IMR-90 (cell line): Measurements from ENCODE around the gene IL24. TPM values are rescaled to one million over a fixed set of nuclear protein-coding genes. Genes with fewer than 3 reads are reported as not detected.

Source experiments
- ATAC-seq: fragments of 200-7000 bp; cut with Tn5 transposase; 2 replicates; pipeline ENCODE4 v1.9.1; 2020; ENCODE audit warnings: low read depth, mild to moderate bottlenecking, moderate library complexity
- BruUV-seq: library from RNA; stranded (reverse); fragments of 400-500 nt; replicated peaks from 2 replicates; lab custom pipeline; 2021; lab: Mats Ljungman, UMichigan
- CTCF ChIA-PET: fragments of 300-600 bp; formaldehyde crosslinking; extraction: SDS; loops from one replicate; lab custom pipeline; 2021; ENCODE audit warnings: antibody characterized with exemption; lab: Yijun Ruan, JAX
- POLR2A ChIA-PET: fragments of 300-600 bp; sonication (Branson Sonifier 250); formaldehyde crosslinking; loops from one replicate; lab custom pipeline; 2022; ENCODE audit warnings: antibody characterized with exemption; ENCODE audit not compliant: unreplicated experiment; lab: Charles Lee
- DNase-seq: peaks from one replicate; pipeline ENCODE4 v3.0.0; 2013
- H2AFZ ChIP-seq: replicated peaks from 2 replicates; pipeline ENCODE3; 2013; ENCODE audit warnings: low read length, mild to moderate bottlenecking; ENCODE audit not compliant: poor library complexity
- H2AK5ac ChIP-seq: 2 replicates; pipeline ENCODE4 v1.6.1; 2013; ENCODE audit warnings: low read depth, low read length, inconsistent platforms
- H2AK9ac ChIP-seq: replicated peaks from 2 replicates; pipeline ENCODE3; 2013; ENCODE audit warnings: mild to moderate bottlenecking, low read depth, low read length, moderate library complexity; ENCODE audit not compliant: poor library complexity
- H2BK120ac ChIP-seq: 2 replicates; pipeline ENCODE4 v1.6.1; 2013; ENCODE audit warnings: low read depth, low read length, inconsistent platforms
- H2BK15ac ChIP-seq: 3 replicates; pipeline ENCODE4 v1.6.1; 2013; ENCODE audit warnings: low read depth, low read length, inconsistent platforms
- H2BK20ac ChIP-seq: 2 replicates; pipeline ENCODE4 v1.6.1; 2013; ENCODE audit warnings: low read depth, mild to moderate bottlenecking, inconsistent platforms, low read length, moderate library complexity
- H2BK5ac ChIP-seq: 2 replicates; pipeline ENCODE4 v1.6.1; 2013; ENCODE audit warnings: mild to moderate bottlenecking, low read depth, low read length, inconsistent platforms; ENCODE audit not compliant: poor library complexity, severe bottlenecking
- H3K14ac ChIP-seq: replicated peaks from 2 replicates; pipeline ENCODE4 v1.6.1; 2013; ENCODE audit warnings: low read depth, low read length, inconsistent platforms
- H3K18ac ChIP-seq: 2 replicates; pipeline ENCODE4 v1.6.1; 2013; ENCODE audit warnings: low read depth, low read length, control low read depth
- H3K23ac ChIP-seq: 2 replicates; pipeline ENCODE4 v1.6.1; 2013; ENCODE audit warnings: low read depth, low read length, inconsistent platforms
- H3K27ac ChIP-seq: 2 replicates; pipeline ENCODE4 v1.5.1; 2013; ENCODE audit warnings: mild to moderate bottlenecking, control low read depth, low read length; ENCODE audit not compliant: insufficient read depth
- H3K27me3 ChIP-seq: 2 replicates; pipeline ENCODE4 v1.6.1; 2013; ENCODE audit warnings: low read length; ENCODE audit not compliant: control insufficient read depth, insufficient read depth
- H3K36me3 ChIP-seq: 2 replicates; pipeline ENCODE4 v1.6.1; 2013; ENCODE audit warnings: low read length, mixed read lengths; ENCODE audit not compliant: control insufficient read depth, insufficient read depth
- H3K4ac ChIP-seq: 2 replicates; pipeline ENCODE4 v1.6.1; 2013; ENCODE audit warnings: low read depth, low read length, inconsistent platforms
- H3K4me1 ChIP-seq: 2 replicates; pipeline ENCODE4 v1.6.1; 2013; ENCODE audit warnings: low read length, mixed read lengths; ENCODE audit not compliant: control insufficient read depth, insufficient read depth
- H3K4me2 ChIP-seq: 2 replicates; pipeline ENCODE4 v1.6.1; 2013; ENCODE audit warnings: low read depth, mild to moderate bottlenecking, control low read depth, low read length, moderate library complexity
- H3K4me3 ChIP-seq: 2 replicates; pipeline ENCODE4 v1.5.1; 2013; ENCODE audit warnings: low read depth, mild to moderate bottlenecking, control low read depth, low read length, moderate library complexity; ENCODE audit not compliant: insufficient read depth
- H3K56ac ChIP-seq: 2 replicates; pipeline ENCODE4 v1.6.1; 2013; ENCODE audit warnings: low read length, inconsistent platforms; ENCODE audit not compliant: insufficient read depth; ENCODE audit errors: extremely low read depth
- H3K79me1 ChIP-seq, 2 experiments: 2 replicates each; pipeline ENCODE4 v1.6.1; 2013; ENCODE audit warnings: low read length in 2 of 2, inconsistent platforms in 1 of 2, low read depth in 1 of 2
- H3K9ac ChIP-seq: 2 replicates; pipeline ENCODE4 v1.6.1; 2013; ENCODE audit warnings: low read depth, low read length, control low read depth
- H3K9me1 ChIP-seq: 2 replicates; pipeline ENCODE4 v1.6.1; 2013; ENCODE audit warnings: low read length, inconsistent platforms; ENCODE audit not compliant: insufficient read depth
- H3K9me3 ChIP-seq: 2 replicates; pipeline ENCODE4 v1.6.1; 2013; ENCODE audit warnings: low read length; ENCODE audit not compliant: control insufficient read depth, insufficient read depth
- H4K20me1 ChIP-seq: 2 replicates; pipeline ENCODE4 v1.6.1; 2013; ENCODE audit warnings: low read length, inconsistent platforms; ENCODE audit not compliant: insufficient read depth
- H4K5ac ChIP-seq: 2 replicates; pipeline ENCODE4 v1.6.1; 2013; ENCODE audit warnings: mild to moderate bottlenecking, low read depth, low read length, control low read depth
- H4K8ac ChIP-seq, 2 experiments: 2 replicates each; pipeline ENCODE4 v1.6.1; 2013; ENCODE audit warnings: low read depth in 2 of 2, low read length in 2 of 2, control low read depth in 1 of 2, inconsistent platforms in 1 of 2
- H4K91ac ChIP-seq: 2 replicates; pipeline ENCODE4 v1.6.1; 2013; ENCODE audit warnings: low read depth, low read length, inconsistent platforms; ENCODE audit not compliant: insufficient read depth
- FOS ChIP-seq: fragments of 150-350 bp; IDR thresholded peaks from 2 replicates; pipeline ENCODE4 v1.6.1; 2016; ENCODE audit warnings: low read depth, low read length
- NFE2L2 ChIP-seq: fragments of 150-350 bp; IDR thresholded peaks from 2 replicates; pipeline ENCODE4 v1.6.1; 2016; ENCODE audit warnings: low read depth, mild to moderate bottlenecking, low read length
- POLR2A ChIP-seq: IDR thresholded peaks from 2 replicates; pipeline ENCODE4 v1.6.1; 2012; ENCODE audit warnings: mild to moderate bottlenecking, low read depth, low read length
- RCOR1 ChIP-seq: IDR thresholded peaks from 2 replicates; pipeline ENCODE4 v1.6.1; 2012; ENCODE audit warnings: mild to moderate bottlenecking, low read length, improper control_type of control experiment; ENCODE audit not compliant: insufficient replicate concordance
- RFX5 ChIP-seq: IDR thresholded peaks from 2 replicates; pipeline ENCODE4 v1.8.0; 2012; ENCODE audit warnings: low read depth, mild to moderate bottlenecking, low read length, moderate library complexity
- USF2 ChIP-seq: fragments of 150-350 bp; IDR thresholded peaks from 2 replicates; pipeline ENCODE4 v1.6.1; 2017; ENCODE audit warnings: mild to moderate bottlenecking, antibody characterized with exemption, low read length, low read depth
- WGBS, 2 experiments: methylation state at CpG; one replicate each; pipeline versions ENCODE4 v1.1.5 to v1.1.7; 2013; ENCODE audit warnings: missing lambda C conversion rate in 2 of 2; ENCODE audit not compliant: insufficient read length in 1 of 2; ENCODE audit errors: extremely low coverage in 2 of 2; 5-methylcytosine and 5-hydroxymethylcytosine counted together
- dilution Hi-C: fragments of 300-500 bp; cut with HindIII; formaldehyde crosslinking; loops from one replicate; pipeline ENCODE4 v1.14.3; 2018; ENCODE audit warnings: low sequenced_read_pairs; ENCODE audit not compliant: unreplicated experiment
- in situ Hi-C: fragments of 300-500 bp; cut with MboI; formaldehyde crosslinking; loops from 3 replicates; pipeline ENCODE4 v1.14.3; 2019; ENCODE audit warnings: low sequenced_read_pairs, inconsistent platforms, mixed read lengths
- intact Hi-C: fragments of 100-400 bp; cut with micrococcal nuclease; formaldehyde crosslinking; loops from 2 replicates; pipeline ENCODE4 v1.10.0; 2022
- polyA plus RNA-seq, 3 experiments: library from polyadenylated mRNA; depleted of rRNA; stranded (reverse); fragments of >200 nt; gene quantifications; 2 replicates each; pipeline ENCODE4 v1.2.3, GENCODE V29; 2012; ENCODE audit warnings: low replicate concordance in 1 of 3
- total RNA-seq: library from RNA; depleted of rRNA; stranded (reverse); fragments of >200 nt; gene quantifications from 2 replicates; pipeline ENCODE4 v1.2.3, GENCODE V29; 2012

Gene IL24
- total and polyA plus RNA-seq, 2 of the 4 experiments (the other 2 are of a cell fraction), result 0.12 to 0.18 TPM

DNA sequence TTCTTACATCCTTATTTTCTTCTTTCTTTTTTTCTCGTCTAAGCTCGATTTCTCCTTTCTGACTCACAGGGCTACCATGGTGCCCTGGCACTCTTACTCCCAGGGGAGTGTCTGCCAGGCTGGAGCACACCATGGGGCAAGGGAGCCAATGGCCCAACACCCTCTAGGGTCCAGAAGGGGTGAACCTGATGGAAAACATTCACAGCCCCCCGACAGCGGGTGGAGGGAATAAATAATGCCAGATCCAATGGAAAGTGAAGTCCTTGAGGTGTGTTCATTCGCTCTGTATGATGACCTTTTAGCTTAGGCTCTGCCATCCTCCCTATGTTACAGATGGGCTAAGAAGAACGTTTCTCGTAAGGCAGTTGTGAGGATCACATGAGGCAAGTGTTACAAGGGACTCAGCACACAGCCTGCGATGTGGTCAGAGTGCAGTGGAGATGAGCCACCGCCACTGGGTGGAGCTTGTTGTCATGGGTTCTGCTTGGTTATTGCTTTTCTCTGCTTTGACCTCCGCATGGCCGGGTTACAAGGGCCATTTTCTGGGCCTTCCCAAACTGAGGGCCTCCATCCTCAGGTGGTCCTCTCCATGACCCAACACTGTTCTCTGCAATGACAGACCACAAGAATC, 28.0 kb downstream of the IL24 start:
- dilution Hi-C loops (no loop called here), in situ Hi-C loops (no loop called here), intact Hi-C loops (no loop called here)
- ChIA-PET POLR2A (no interaction called here), CTCF (no interaction called here)
- no peak overlapping the region for H2AK9ac ChIP-seq
- no peak overlapping the region for H3K23ac ChIP-seq
- H3K36me3 ChIP-seq, result no peaks in the 10 kb centered on the region
- H4K8ac ChIP-seq, result no peak overlapping the region
- H3K14ac ChIP-seq, result no peak overlapping the region
- BruUV-seq, result no TSS peak
- H3K18ac ChIP-seq, result no peak overlapping the region
- H3K56ac ChIP-seq, result no peak overlapping the region
- H3K27me3 ChIP-seq, result peaks cover 6% of the 10 kb centered on the region; the same call in 1 of the 2 replicates
- H2BK5ac ChIP-seq, result no peak overlapping the region
- H4K91ac ChIP-seq, result no peak overlapping the region
- H2BK15ac ChIP-seq, result no peak overlapping the region
- no peak overlapping the region for H3K4ac ChIP-seq
- no peaks in the 10 kb centered on the region for H3K9me3 ChIP-seq
- no peak overlapping the region for H3K4me3 ChIP-seq
- H2BK120ac ChIP-seq, result no peak overlapping the region
- no CpG with 5 or more reads among the region's 11 CpGs for WGBS, 2 experiments
- H3K9me1 ChIP-seq, result peaks cover 12% of the 10 kb centered on the region
- H3K79me1 ChIP-seq, result no peaks in the 10 kb centered on the region; a peak in 1 of 4 replicates
- H2AK5ac ChIP-seq, result no peak overlapping the region
- no peaks in the 10 kb centered on the region; the same call in 1 of the 2 replicates for H3K4me1 ChIP-seq
- no peak overlapping the region for H3K27ac ChIP-seq
- no peak overlapping the region for H2BK20ac ChIP-seq
- no peak for TF ChIP-seq NFE2L2
- no peak for TF ChIP-seq USF2
- no peak for TF ChIP-seq FOS
- TF ChIP-seq POLR2A, result no peak
- TF ChIP-seq RFX5, result no peak
- TF ChIP-seq RCOR1, result no peak
- ATAC-seq (no peak), DNase-seq (no peak)
- no peak overlapping the region for H3K4me2 ChIP-seq
- peak overlapping the region; percentile 17 for H2AFZ ChIP-seq
- H4K5ac ChIP-seq, result no peak overlapping the region
- H3K9ac ChIP-seq, result no peak overlapping the region
- H4K20me1 ChIP-seq, result no peaks in the 10 kb centered on the region
